Naive thymus-derived CD4-positive, alpha-beta T cell (primary cell): ENCODE measurements around the gene NTRK1. TPM values are rescaled to one million over a fixed set of nuclear protein-coding genes. Genes with fewer than 3 reads are reported as not detected.

Experiments
- ATAC-seq: fragments of 150-1000 bp; cut with Tn5 transposase; 2 replicates; pipeline ENCODE4 v1.10.0; 2021; ENCODE audit warnings: mild to moderate bottlenecking, moderate library complexity
- CTCF ChIA-PET: fragments of 350-600 bp; sonication (Branson Sonifier 250); formaldehyde crosslinking; loops from one replicate; lab custom pipeline; 2021; ENCODE audit warnings: antibody characterized with exemption; lab: Charles Lee
- POLR2A ChIA-PET: fragments of 350-600 bp; sonication (Branson Sonifier 250); formaldehyde crosslinking; loops from one replicate; lab custom pipeline; 2021; ENCODE audit warnings: antibody characterized with exemption, inconsistent platforms; lab: Charles Lee
- DNase-seq, 9 donors: peaks; one replicate each; pipeline versions ENCODE4 v3.0.0 to v3.0.0-alpha.2; 2020 to 2022; ENCODE audit warnings: mixed read lengths in 1 of 9
- H3K27ac ChIP-seq: one replicate; pipeline ENCODE4 v1.7.0; 2013; ENCODE audit warnings: mild to moderate bottlenecking, low read depth, low read length, moderate library complexity
- H3K27me3 ChIP-seq, 2 donors: one replicate each; pipeline ENCODE4 v1.7.0; 2013; ENCODE audit warnings: low read length in 2 of 2, mild to moderate bottlenecking in 2 of 2, moderate library complexity in 2 of 2; ENCODE audit not compliant: control insufficient read depth in 2 of 2, insufficient read depth in 2 of 2
- H3K36me3 ChIP-seq, 3 experiments: 1 replicate in 2 of 3; 2 replicates in 1 of 3; pipeline ENCODE4 v1.7.0; 2013; ENCODE audit warnings: low read length in 3 of 3, mild to moderate bottlenecking in 3 of 3, moderate library complexity in 1 of 3; ENCODE audit not compliant: insufficient read depth in 3 of 3, control insufficient read depth in 2 of 3
- H3K4me1 ChIP-seq, 2 donors: one replicate each; pipeline ENCODE4 v1.7.0; 2013; ENCODE audit warnings: low read length in 2 of 2, mild to moderate bottlenecking in 2 of 2, moderate library complexity in 1 of 2; ENCODE audit not compliant: control insufficient read depth in 2 of 2, insufficient read depth in 2 of 2
- H3K4me3 ChIP-seq: 2 replicates; pipeline ENCODE4 v1.7.0; 2013; ENCODE audit warnings: mild to moderate bottlenecking, low read length
- H3K9me3 ChIP-seq, 3 experiments: 1 replicate in 2 of 3; 2 replicates in 1 of 3; pipeline ENCODE4 v1.7.0; 2013; ENCODE audit warnings: low read length in 3 of 3; ENCODE audit not compliant: control insufficient read depth in 2 of 3
- H3K27ac Mint-ChIP-seq, 9 donors: one replicate each; pipeline ENCODE4 v1.8.0; 2020 to 2022; ENCODE audit warnings: mixed read lengths in 9 of 9, mild to moderate bottlenecking in 8 of 9, moderate library complexity in 5 of 9, inconsistent platforms in 2 of 9
- H3K27me3 Mint-ChIP-seq, 5 donors: one replicate each; pipeline ENCODE4 v1.8.0; 2021 to 2022; ENCODE audit warnings: mixed read lengths in 5 of 5, mild to moderate bottlenecking in 1 of 5
- H3K36me3 Mint-ChIP-seq, 5 donors: one replicate each; pipeline ENCODE4 v1.8.0; 2020 to 2022; ENCODE audit warnings: mixed read lengths in 5 of 5, mild to moderate bottlenecking in 3 of 5, inconsistent platforms in 1 of 5
- H3K4me1 Mint-ChIP-seq, 7 donors: one replicate each; pipeline ENCODE4 v1.8.0; 2020 to 2022; ENCODE audit warnings: mixed read lengths in 7 of 7, mild to moderate bottlenecking in 3 of 7, inconsistent platforms in 1 of 7
- H3K4me3 Mint-ChIP-seq, 10 donors: one replicate each; pipeline ENCODE4 v1.8.0; 2020 to 2022; ENCODE audit warnings: mild to moderate bottlenecking in 10 of 10, mixed read lengths in 10 of 10, moderate library complexity in 6 of 10, inconsistent platforms in 2 of 10
- H3K9me3 Mint-ChIP-seq, 11 donors: one replicate each; pipeline ENCODE4 v1.8.0; 2020 to 2022; ENCODE audit warnings: mixed read lengths in 11 of 11, mild to moderate bottlenecking in 4 of 11, inconsistent platforms in 1 of 11, moderate library complexity in 1 of 11
- intact Hi-C, 2 donors: fragments of 100-400 bp; cut with micrococcal nuclease; formaldehyde crosslinking; loops; one replicate each; pipeline ENCODE4 v1.15.1; 2023
- polyA plus RNA-seq, 2 donors: library from polyadenylated mRNA; unstranded; fragments of 300-500 nt; fragmentation: Illumina TruSeq; gene quantifications; one replicate each; pipeline ENCODE4 v1.2.3, GENCODE V29; 2021
- total RNA-seq, 6 experiments: library from RNA in 5 of 6; stranded (reverse) in 5 of 6; gene quantifications; 1 replicate in 5 of 6; 2 replicates in 1 of 6; pipeline ENCODE4 v1.2.3 and lab custom pipeline; 2021 to 2026

The NTRK1 gene
- total and polyA plus RNA-seq, 7 experiments from 2014 or later, result 0.09 to 17.3 (median 3.3) TPM; not detected in 3

GRCh38 chr1:156862584-156862983, 1.9 kb downstream of the NTRK1 start:
- ChIA-PET CTCF (interaction anchor here (0.7 to 5.7 kb wide), 3 partner anchors 25 to 136 kb away, joined by 3 to 73 read pairs (median 41); partner anchors contain the start of genes ISG20L2 and METTL25B), POLR2A (interaction anchor here (0.7 kb wide), 1 partner anchor 9 kb away, joined by 3 read pairs; no protein-coding TSS in a partner anchor)
- Mint-ChIP-seq H3K27me3 (peaks cover 29 to 66% (median 59%) of the 10 kb centered on the region in 5 donors), H3K27ac (peak overlapping the region in 1 of 9 donors; percentile 31), H3K4me3 (peak overlapping the region in 3 of 10 donors; percentile 7 to 77 (median 26)), H3K4me1 (peaks cover 22 to 75% (median 32%) of the 10 kb centered on the region in 7 donors), H3K36me3 (peaks cover 0 to 13% (median 3%) of the 10 kb centered on the region in 5 donors), H3K9me3 (peaks cover 0 to 2% (median 0%) of the 10 kb centered on the region in 11 donors)
- DNase-seq (no peak), ATAC-seq (no peak)
- Histone ChIP-seq H3K9me3 (no peaks in the 10 kb centered on the region), H3K27ac (no peak overlapping the region), H3K4me3 (no peak overlapping the region), H3K4me1 (peaks cover 8 to 20% of the 10 kb centered on the region in 2 donors), H3K27me3 (peaks cover 12 to 31% of the 10 kb centered on the region in 2 donors), H3K36me3 (no peaks in the 10 kb centered on the region)
- intact Hi-C loops, result loop anchor here in 1 of 2 donors (2.0 kb wide), 1 partner anchor 14 kb away; no protein-coding TSS in a partner anchor

GRCh38 chr1:156862997-156863599, 2.4 kb downstream of the NTRK1 start:
- intact Hi-C loops, result loop anchor here in 1 of 2 donors (2.0 kb wide), 1 partner anchor 14 kb away; no protein-coding TSS in a partner anchor

GRCh38 chr1:156863631-156864030, 3.0 kb downstream of the NTRK1 start:
- DNase-seq (no peak), ATAC-seq (no peak)
- Mint-ChIP-seq H3K4me1 (peaks cover 23 to 76% (median 26%) of the 10 kb centered on the region in 7 donors), H3K9me3 (peaks cover 0 to 2% (median 0%) of the 10 kb centered on the region in 11 donors), H3K36me3 (peaks cover 0 to 13% (median 3%) of the 10 kb centered on the region in 5 donors), H3K27me3 (peaks cover 18 to 61% (median 49%) of the 10 kb centered on the region in 5 donors), H3K27ac (peak overlapping the region in 3 of 9 donors; percentile 2 to 75 (median 5)), H3K4me3 (peak overlapping the region in 2 of 10 donors; percentile 5 to 77)
- H3K9me3 ChIP-seq, result no peaks in the 10 kb centered on the region
- peaks cover 12 to 31% of the 10 kb centered on the region in 2 donors for H3K27me3 ChIP-seq
- POLR2A ChIA-PET, result no interaction called here
- no peak overlapping the region for H3K4me3 ChIP-seq
- H3K36me3 ChIP-seq, result no peaks in the 10 kb centered on the region
- peaks cover 8 to 20% of the 10 kb centered on the region in 2 donors for H3K4me1 ChIP-seq
- intact Hi-C loops, result loop anchor here in 1 of 2 donors (2.0 kb wide), 1 partner anchor 15 kb away; no protein-coding TSS in a partner anchor
- CTCF ChIA-PET, result no interaction called here
- H3K27ac ChIP-seq, result no peak overlapping the region

More at GRCh38 chr1:156862997-156863599, 2.4 kb downstream of the NTRK1 start:
- ChIA-PET POLR2A (no interaction called here), CTCF (interaction anchor here (0.7 to 4.3 kb wide), 2 partner anchors 26 to 136 kb away, joined by 3 to 41 read pairs; partner anchors contain the start of genes ISG20L2 and METTL25B)
- Histone ChIP-seq H3K4me1 (peaks cover 8 to 20% of the 10 kb centered on the region in 2 donors), H3K27ac (no peak overlapping the region), H3K36me3 (no peaks in the 10 kb centered on the region), H3K4me3 (no peak overlapping the region), H3K27me3 (peaks cover 12 to 31% of the 10 kb centered on the region in 2 donors), H3K9me3 (no peaks in the 10 kb centered on the region)
- Mint-ChIP-seq H3K9me3 (peaks cover 0 to 2% (median 0%) of the 10 kb centered on the region in 11 donors), H3K4me1 (peaks cover 23 to 80% (median 32%) of the 10 kb centered on the region in 7 donors), H3K27me3 (peaks cover 24 to 65% (median 54%) of the 10 kb centered on the region in 5 donors), H3K27ac (peak overlapping the region in 2 of 9 donors; percentile 5 to 75), H3K4me3 (peak overlapping the region in 4 of 10 donors; percentile 7 to 77 (median 22)), H3K36me3 (peaks cover 0 to 13% (median 3%) of the 10 kb centered on the region in 5 donors)
- DNase-seq (no peak), ATAC-seq (peak; percentile 10)

GRCh38 chr1:156864796-156865195, 4.1 kb downstream of the NTRK1 start:
- intact Hi-C loops, result no loop called here

GRCh38 chr1:156865258-156865657, 4.6 kb downstream of the NTRK1 start:
- intact Hi-C loops, result no loop called here
- Mint-ChIP-seq H3K36me3 (peaks cover 0 to 13% (median 3%) of the 10 kb centered on the region in 5 donors), H3K27me3 (peaks cover 10 to 58% (median 43%) of the 10 kb centered on the region in 5 donors), H3K4me3 (peak overlapping the region in 1 of 10 donors; percentile 79), H3K27ac (peak overlapping the region in 1 of 9 donors; percentile 85), H3K9me3 (peaks cover 0 to 2% (median 0%) of the 10 kb centered on the region in 11 donors), H3K4me1 (peaks cover 12 to 75% (median 20%) of the 10 kb centered on the region in 7 donors)
- H3K27me3 ChIP-seq, result peaks cover 12 to 25% of the 10 kb centered on the region in 2 donors
- no peaks in the 10 kb centered on the region for H3K9me3 ChIP-seq
- DNase-seq (no peak), ATAC-seq (no peak)
- H3K27ac ChIP-seq, result no peak overlapping the region
- ChIA-PET CTCF (interaction anchor here (1.1 kb wide), 1 partner anchor 139 kb away, joined by 3 read pairs; no protein-coding TSS in a partner anchor), POLR2A (no interaction called here)
- H3K4me3 ChIP-seq, result no peak overlapping the region
- peaks cover 7 to 10% of the 10 kb centered on the region in 2 donors for H3K4me1 ChIP-seq
- H3K36me3 ChIP-seq, result no peaks in the 10 kb centered on the region

More at GRCh38 chr1:156864796-156865195, 4.1 kb downstream of the NTRK1 start:
- CTCF ChIA-PET, result interaction anchor here (1.1 kb wide), 2 partner anchors 67 to 139 kb away, joined by 3 read pairs; no protein-coding TSS in a partner anchor
- Mint-ChIP-seq H3K9me3 (peaks cover 0 to 2% (median 0%) of the 10 kb centered on the region in 11 donors), H3K27me3 (peaks cover 12 to 61% (median 46%) of the 10 kb centered on the region in 5 donors), H3K4me1 (peaks cover 17 to 75% (median 22%) of the 10 kb centered on the region in 7 donors), H3K27ac (peak overlapping the region in 1 of 9 donors; percentile 85), H3K4me3 (peak overlapping the region in 1 of 10 donors; percentile 32), H3K36me3 (peaks cover 0 to 13% (median 3%) of the 10 kb centered on the region in 5 donors)
- H3K36me3 ChIP-seq, result no peaks in the 10 kb centered on the region
- no peak for DNase-seq
- H3K9me3 ChIP-seq, result no peaks in the 10 kb centered on the region
- H3K27me3 ChIP-seq, result peaks cover 12 to 25% of the 10 kb centered on the region in 2 donors
- POLR2A ChIA-PET, result no interaction called here
- H3K4me3 ChIP-seq, result no peak overlapping the region
- peaks cover 8 to 14% of the 10 kb centered on the region in 2 donors for H3K4me1 ChIP-seq
- ATAC-seq, result no peak
- no peak overlapping the region for H3K27ac ChIP-seq

- H3K27me3 ChIP-seq, result peaks cover 12 to 25% of the 10 kb centered on the region in 2 donors
- Mint-ChIP-seq H3K27me3 (peaks cover 8 to 55% (median 42%) of the 10 kb centered on the region in 5 donors), H3K36me3 (peaks cover 0 to 13% (median 3%) of the 10 kb centered on the region in 5 donors), H3K9me3 (peaks cover 0 to 2% (median 0%) of the 10 kb centered on the region in 11 donors), H3K27ac (peak overlapping the region in 1 of 9 donors; percentile 85), H3K4me3 (peak overlapping the region in 2 of 10 donors; percentile 29 to 79), H3K4me1 (peaks cover 9 to 76% (median 19%) of the 10 kb centered on the region in 7 donors)
- intact Hi-C loops, result no loop called here
- DNase-seq, result no peak
- ChIA-PET CTCF (no interaction called here), POLR2A (no interaction called here)
- H3K4me1 ChIP-seq, result peaks cover 4% of the 10 kb centered on the region in 2 donors
- no peak overlapping the region for H3K4me3 ChIP-seq
- ATAC-seq, result no peak
- H3K36me3 ChIP-seq, result no peaks in the 10 kb centered on the region
- H3K9me3 ChIP-seq, result no peaks in the 10 kb centered on the region
- no peak overlapping the region for H3K27ac ChIP-seq
These were observed 5.2 kb downstream of the NTRK1 start for GRCh38 chr1:156865865-156866248.
